SK-N-SH treated with all-trans-retinoic acid at 6 μM for 48 hours (cell line): ENCODE results near the gene DOCK7.

Experiments
- ARNTL ChIP-seq: fragments of 450-650 bp; formaldehyde crosslinking; IDR thresholded peaks from 2 replicates; pipeline ENCODE4 v1.5.0; 2020; ENCODE audit warnings: low read depth, mild to moderate bottlenecking, moderate library complexity, borderline replicate concordance
- GLIS3 ChIP-seq: fragments of 250-450 bp; sonication (Bioruptor Pico); IDR thresholded peaks from 2 replicates; pipeline ENCODE4 v1.5.0; 2020; ENCODE audit warnings: mild to moderate bottlenecking, moderate library complexity
- ISL1 ChIP-seq: fragments of 250-450 bp; sonication (Bioruptor Pico); IDR thresholded peaks from 2 replicates; pipeline ENCODE4 v2.1.2; 2022; ENCODE audit warnings: mild to moderate bottlenecking, moderate library complexity
- OSR1 ChIP-seq: fragments of 250-450 bp; sonication (Bioruptor Pico); IDR thresholded peaks from 2 replicates; pipeline ENCODE4 v1.8.0; 2022; ENCODE audit warnings: moderate library complexity, mild to moderate bottlenecking, inconsistent platforms
- RARB ChIP-seq: fragments of 250-450 bp; sonication (Bioruptor Pico); IDR thresholded peaks from 2 replicates; pipeline ENCODE4 v1.8.0; 2021; ENCODE audit warnings: mild to moderate bottlenecking, moderate library complexity
- ZFP3 ChIP-seq: fragments of 250-450 bp; sonication (Bioruptor Pico); IDR thresholded peaks from 2 replicates; pipeline ENCODE4 v1.5.0; 2020; ENCODE audit warnings: mild to moderate bottlenecking, moderate library complexity
- ZNF565 ChIP-seq: fragments of 450-650 bp; formaldehyde crosslinking; conservative IDR thresholded peaks from 2 replicates; pipeline ENCODE4 v1.5.0; 2020; ENCODE audit warnings: low read depth, mild to moderate bottlenecking, moderate library complexity
- ZNF70 ChIP-seq: fragments of 450-650 bp; formaldehyde crosslinking; IDR thresholded peaks from 2 replicates; pipeline ENCODE4 v1.5.0; 2020; ENCODE audit warnings: mild to moderate bottlenecking, moderate library complexity
- ZNF8 ChIP-seq: fragments of 450-650 bp; formaldehyde crosslinking; IDR thresholded peaks from 2 replicates; pipeline ENCODE4 v1.5.0; 2020; ENCODE audit warnings: mild to moderate bottlenecking, moderate library complexity
- TF ChIP-seq, protein P1 (sequence below): fragments of 250-450 bp; sonication (Bioruptor Pico); IDR thresholded peaks from 2 replicates; pipeline ENCODE4 v1.8.0; 2020; ENCODE audit warnings: mild to moderate bottlenecking, moderate library complexity, borderline replicate concordance
- TF ChIP-seq, protein P2 (sequence below): fragments of 250-450 bp; sonication (Bioruptor Pico); IDR thresholded peaks from 2 replicates; pipeline ENCODE4 v1.5.1; 2021; ENCODE audit warnings: mild to moderate bottlenecking, moderate library complexity
- TF ChIP-seq, protein P3 (sequence below): fragments of 250-450 bp; sonication (Bioruptor Pico); IDR thresholded peaks from 2 replicates; pipeline ENCODE4 v1.5.0; 2020; ENCODE audit warnings: mild to moderate bottlenecking, moderate library complexity
- TF ChIP-seq, protein P4 (sequence below): fragments of 250-450 bp; sonication (Bioruptor Pico); IDR thresholded peaks from 2 replicates; pipeline ENCODE4 v1.8.0; 2021; ENCODE audit warnings: low read depth, mild to moderate bottlenecking, moderate library complexity, borderline replicate concordance

DNA sequence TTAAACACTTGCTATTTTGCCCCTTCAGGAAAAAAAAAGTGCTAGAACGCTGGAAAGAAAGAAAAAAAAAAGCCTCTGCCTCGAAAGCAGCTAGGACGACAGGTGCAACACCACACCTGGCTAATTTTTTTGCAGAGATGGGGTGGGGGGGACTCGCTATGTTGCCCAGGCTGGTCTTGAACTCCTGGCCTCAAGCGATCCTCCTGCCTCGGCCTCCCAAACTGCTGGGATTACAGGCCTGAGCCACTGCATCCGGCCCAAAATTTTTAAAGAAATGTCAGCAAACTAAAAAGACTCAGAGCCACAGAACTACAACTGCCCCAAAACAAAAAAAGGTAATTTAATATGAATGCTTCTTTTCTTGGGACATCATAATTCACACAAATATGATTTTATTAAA, 1.4 kb downstream of the DOCK7 start:
- no peak for TF ChIP-seq ZNF70 (CRISPR knock-in tag)
- TF ChIP-seq, protein P1, sequence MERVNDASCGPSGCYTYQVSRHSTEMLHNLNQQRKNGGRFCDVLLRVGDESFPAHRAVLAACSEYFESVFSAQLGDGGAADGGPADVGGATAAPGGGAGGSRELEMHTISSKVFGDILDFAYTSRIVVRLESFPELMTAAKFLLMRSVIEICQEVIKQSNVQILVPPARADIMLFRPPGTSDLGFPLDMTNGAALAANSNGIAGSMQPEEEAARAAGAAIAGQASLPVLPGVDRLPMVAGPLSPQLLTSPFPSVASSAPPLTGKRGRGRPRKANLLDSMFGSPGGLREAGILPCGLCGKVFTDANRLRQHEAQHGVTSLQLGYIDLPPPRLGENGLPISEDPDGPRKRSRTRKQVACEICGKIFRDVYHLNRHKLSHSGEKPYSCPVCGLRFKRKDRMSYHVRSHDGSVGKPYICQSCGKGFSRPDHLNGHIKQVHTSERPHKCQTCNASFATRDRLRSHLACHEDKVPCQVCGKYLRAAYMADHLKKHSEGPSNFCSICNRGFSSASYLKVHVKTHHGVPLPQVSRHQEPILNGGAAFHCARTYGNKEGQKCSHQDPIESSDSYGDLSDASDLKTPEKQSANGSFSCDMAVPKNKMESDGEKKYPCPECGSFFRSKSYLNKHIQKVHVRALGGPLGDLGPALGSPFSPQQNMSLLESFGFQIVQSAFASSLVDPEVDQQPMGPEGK (CRISPR knock-in tag), result no peak
- TF ChIP-seq RARB (CRISPR knock-in tag), result no peak
- TF ChIP-seq OSR1 (CRISPR knock-in tag), result no peak
- TF ChIP-seq ARNTL (CRISPR knock-in tag), result no peak
- TF ChIP-seq, protein P2, sequence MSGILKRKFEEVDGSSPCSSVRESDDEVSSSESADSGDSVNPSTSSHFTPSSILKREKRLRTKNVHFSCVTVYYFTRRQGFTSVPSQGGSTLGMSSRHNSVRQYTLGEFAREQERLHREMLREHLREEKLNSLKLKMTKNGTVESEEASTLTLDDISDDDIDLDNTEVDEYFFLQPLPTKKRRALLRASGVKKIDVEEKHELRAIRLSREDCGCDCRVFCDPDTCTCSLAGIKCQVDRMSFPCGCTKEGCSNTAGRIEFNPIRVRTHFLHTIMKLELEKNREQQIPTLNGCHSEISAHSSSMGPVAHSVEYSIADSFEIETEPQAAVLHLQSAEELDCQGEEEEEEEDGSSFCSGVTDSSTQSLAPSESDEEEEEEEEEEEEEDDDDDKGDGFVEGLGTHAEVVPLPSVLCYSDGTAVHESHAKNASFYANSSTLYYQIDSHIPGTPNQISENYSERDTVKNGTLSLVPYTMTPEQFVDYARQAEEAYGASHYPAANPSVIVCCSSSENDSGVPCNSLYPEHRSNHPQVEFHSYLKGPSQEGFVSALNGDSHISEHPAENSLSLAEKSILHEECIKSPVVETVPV (CRISPR knock-in tag), result no peak
- TF ChIP-seq ZFP3 (CRISPR knock-in tag), result no peak
- TF ChIP-seq, protein P3, sequence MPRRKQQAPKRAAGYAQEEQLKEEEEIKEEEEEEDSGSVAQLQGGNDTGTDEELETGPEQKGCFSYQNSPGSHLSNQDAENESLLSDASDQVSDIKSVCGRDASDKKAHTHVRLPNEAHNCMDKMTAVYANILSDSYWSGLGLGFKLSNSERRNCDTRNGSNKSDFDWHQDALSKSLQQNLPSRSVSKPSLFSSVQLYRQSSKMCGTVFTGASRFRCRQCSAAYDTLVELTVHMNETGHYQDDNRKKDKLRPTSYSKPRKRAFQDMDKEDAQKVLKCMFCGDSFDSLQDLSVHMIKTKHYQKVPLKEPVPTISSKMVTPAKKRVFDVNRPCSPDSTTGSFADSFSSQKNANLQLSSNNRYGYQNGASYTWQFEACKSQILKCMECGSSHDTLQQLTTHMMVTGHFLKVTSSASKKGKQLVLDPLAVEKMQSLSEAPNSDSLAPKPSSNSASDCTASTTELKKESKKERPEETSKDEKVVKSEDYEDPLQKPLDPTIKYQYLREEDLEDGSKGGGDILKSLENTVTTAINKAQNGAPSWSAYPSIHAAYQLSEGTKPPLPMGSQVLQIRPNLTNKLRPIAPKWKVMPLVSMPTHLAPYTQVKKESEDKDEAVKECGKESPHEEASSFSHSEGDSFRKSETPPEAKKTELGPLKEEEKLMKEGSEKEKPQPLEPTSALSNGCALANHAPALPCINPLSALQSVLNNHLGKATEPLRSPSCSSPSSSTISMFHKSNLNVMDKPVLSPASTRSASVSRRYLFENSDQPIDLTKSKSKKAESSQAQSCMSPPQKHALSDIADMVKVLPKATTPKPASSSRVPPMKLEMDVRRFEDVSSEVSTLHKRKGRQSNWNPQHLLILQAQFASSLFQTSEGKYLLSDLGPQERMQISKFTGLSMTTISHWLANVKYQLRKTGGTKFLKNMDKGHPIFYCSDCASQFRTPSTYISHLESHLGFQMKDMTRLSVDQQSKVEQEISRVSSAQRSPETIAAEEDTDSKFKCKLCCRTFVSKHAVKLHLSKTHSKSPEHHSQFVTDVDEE (CRISPR knock-in tag), result no peak
- TF ChIP-seq, protein P4, sequence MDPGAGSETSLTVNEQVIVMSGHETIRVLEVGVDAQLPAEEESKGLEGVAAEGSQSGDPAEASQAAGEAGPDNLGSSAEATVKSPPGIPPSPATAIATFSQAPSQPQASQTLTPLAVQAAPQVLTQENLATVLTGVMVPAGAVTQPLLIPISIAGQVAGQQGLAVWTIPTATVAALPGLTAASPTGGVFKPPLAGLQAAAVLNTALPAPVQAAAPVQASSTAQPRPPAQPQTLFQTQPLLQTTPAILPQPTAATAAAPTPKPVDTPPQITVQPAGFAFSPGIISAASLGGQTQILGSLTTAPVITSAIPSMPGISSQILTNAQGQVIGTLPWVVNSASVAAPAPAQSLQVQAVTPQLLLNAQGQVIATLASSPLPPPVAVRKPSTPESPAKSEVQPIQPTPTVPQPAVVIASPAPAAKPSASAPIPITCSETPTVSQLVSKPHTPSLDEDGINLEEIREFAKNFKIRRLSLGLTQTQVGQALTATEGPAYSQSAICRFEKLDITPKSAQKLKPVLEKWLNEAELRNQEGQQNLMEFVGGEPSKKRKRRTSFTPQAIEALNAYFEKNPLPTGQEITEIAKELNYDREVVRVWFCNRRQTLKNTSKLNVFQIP (CRISPR knock-in tag), result no peak
- TF ChIP-seq ISL1 (CRISPR knock-in tag), result no peak
- TF ChIP-seq ZNF8 (CRISPR knock-in tag), result no peak
- TF ChIP-seq GLIS3, result no peak
- TF ChIP-seq ZNF565 (CRISPR knock-in tag), result no peak
